Lower leg skin (tissue), 4 donors: ENCODE data around the gene CHID1. TPM values are rescaled to one million over a fixed set of nuclear protein-coding genes. Genes with fewer than 3 reads are reported as not detected.

Experiments
- DNase-seq, 2 donors: peaks; one replicate each; pipeline ENCODE4 v3.0.0-alpha.2; 2019; ENCODE audit warnings: low spot score in 2 of 2
- H3K4me3 ChIP-seq: fragments of 200-600 bp; sonication (generic); 2 replicates; pipeline ENCODE4 v1.5.1; 2017; ENCODE audit warnings: mild to moderate bottlenecking, low read depth; ENCODE audit not compliant: poor library complexity, severe bottlenecking
- POLR2A ChIP-seq, 2 donors: fragments of 450-650 bp; IDR thresholded peaks; one replicate each; pipeline ENCODE4 v1.6.1; 2016 to 2017; ENCODE audit warnings: antibody characterized with exemption in 2 of 2, mild to moderate bottlenecking in 1 of 2, moderate library complexity in 1 of 2
- WGBS, 2 donors: methylation state at CpG; one replicate each; pipeline ENCODE4 v1.1.5; 2018; 5-methylcytosine and 5-hydroxymethylcytosine counted together
- intact Hi-C: fragments of 100-400 bp; cut with DNase I; formaldehyde crosslinking; loops from one replicate; pipeline ENCODE4 v1.15.0; 2023; ENCODE audit warnings: low total_unique reads
- total RNA-seq, 4 donors: library from RNA; depleted of rRNA; stranded (reverse); fragments of >200 nt; gene quantifications; one replicate each; pipeline ENCODE4 v1.1.0, GENCODE V29; 2016
- TF ChIP-seq, protein P1 (sequence below), 3 donors: fragments of 450-650 bp; IDR thresholded peaks; one replicate each; pipeline ENCODE4 v1.5.1; 2016; ENCODE audit warnings: antibody characterized with exemption in 3 of 3, mild to moderate bottlenecking in 3 of 3, moderate library complexity in 2 of 3

CHID1 gene
- total RNA-seq, 4 donors from 2014 or later, result 35.5 to 59.4 (median 50.7) TPM

GRCh38 chr11:824942-825341, 85.7 kb downstream of the CHID1 start:
- H3K4me3 ChIP-seq, result no peak overlapping the region
- 72 to 89% methylated on average over 10 to 11 of the region's 11 CpGs for WGBS, 2 donors
- intact Hi-C loops, result no loop called here
- TF ChIP-seq POLR2A (IDR thresholded peaks at IDR 0.05), result no peak
- TF ChIP-seq, protein P1, sequence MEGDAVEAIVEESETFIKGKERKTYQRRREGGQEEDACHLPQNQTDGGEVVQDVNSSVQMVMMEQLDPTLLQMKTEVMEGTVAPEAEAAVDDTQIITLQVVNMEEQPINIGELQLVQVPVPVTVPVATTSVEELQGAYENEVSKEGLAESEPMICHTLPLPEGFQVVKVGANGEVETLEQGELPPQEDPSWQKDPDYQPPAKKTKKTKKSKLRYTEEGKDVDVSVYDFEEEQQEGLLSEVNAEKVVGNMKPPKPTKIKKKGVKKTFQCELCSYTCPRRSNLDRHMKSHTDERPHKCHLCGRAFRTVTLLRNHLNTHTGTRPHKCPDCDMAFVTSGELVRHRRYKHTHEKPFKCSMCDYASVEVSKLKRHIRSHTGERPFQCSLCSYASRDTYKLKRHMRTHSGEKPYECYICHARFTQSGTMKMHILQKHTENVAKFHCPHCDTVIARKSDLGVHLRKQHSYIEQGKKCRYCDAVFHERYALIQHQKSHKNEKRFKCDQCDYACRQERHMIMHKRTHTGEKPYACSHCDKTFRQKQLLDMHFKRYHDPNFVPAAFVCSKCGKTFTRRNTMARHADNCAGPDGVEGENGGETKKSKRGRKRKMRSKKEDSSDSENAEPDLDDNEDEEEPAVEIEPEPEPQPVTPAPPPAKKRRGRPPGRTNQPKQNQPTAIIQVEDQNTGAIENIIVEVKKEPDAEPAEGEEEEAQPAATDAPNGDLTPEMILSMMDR (IDR thresholded peaks at IDR 0.05), result no peak
- DNase-seq, result no peak

GRCh38 chr11:824292-824880, 86.2 kb downstream of the CHID1 start:
- TF ChIP-seq POLR2A (IDR thresholded peaks at IDR 0.05), result no peak
- TF ChIP-seq, protein P1 (IDR thresholded peaks at IDR 0.05), result no peak
- no peak overlapping the region for H3K4me3 ChIP-seq
- no peak for DNase-seq
- 81 to 84% methylated on average over 27 to 59 of the region's 59 CpGs for WGBS, 2 donors
- intact Hi-C loops, result no loop called here

- no peak for DNase-seq
- intact Hi-C loops, result no loop called here
- no peak overlapping the region for H3K4me3 ChIP-seq
- TF ChIP-seq, protein P1 (IDR thresholded peaks at IDR 0.05), result no peak
- TF ChIP-seq POLR2A (IDR thresholded peaks at IDR 0.05), result no peak
- 84 to 88% methylated on average over 48 to 53 of the region's 53 CpGs for WGBS, 2 donors
These were observed 86.9 kb downstream of the CHID1 start for GRCh38 chr11:823441-824291.

GRCh38 chr11:821512-822371, 88.9 kb downstream of the CHID1 start:
- 74 to 79% methylated on average over 22 of the region's 22 CpGs for WGBS, 2 donors
- DNase-seq, result no peak
- TF ChIP-seq POLR2A (IDR thresholded peaks at IDR 0.05), result no peak
- TF ChIP-seq, protein P1 (IDR thresholded peaks at IDR 0.05), result no peak
- intact Hi-C loops, result no loop called here
- no peak overlapping the region for H3K4me3 ChIP-seq

DNA sequence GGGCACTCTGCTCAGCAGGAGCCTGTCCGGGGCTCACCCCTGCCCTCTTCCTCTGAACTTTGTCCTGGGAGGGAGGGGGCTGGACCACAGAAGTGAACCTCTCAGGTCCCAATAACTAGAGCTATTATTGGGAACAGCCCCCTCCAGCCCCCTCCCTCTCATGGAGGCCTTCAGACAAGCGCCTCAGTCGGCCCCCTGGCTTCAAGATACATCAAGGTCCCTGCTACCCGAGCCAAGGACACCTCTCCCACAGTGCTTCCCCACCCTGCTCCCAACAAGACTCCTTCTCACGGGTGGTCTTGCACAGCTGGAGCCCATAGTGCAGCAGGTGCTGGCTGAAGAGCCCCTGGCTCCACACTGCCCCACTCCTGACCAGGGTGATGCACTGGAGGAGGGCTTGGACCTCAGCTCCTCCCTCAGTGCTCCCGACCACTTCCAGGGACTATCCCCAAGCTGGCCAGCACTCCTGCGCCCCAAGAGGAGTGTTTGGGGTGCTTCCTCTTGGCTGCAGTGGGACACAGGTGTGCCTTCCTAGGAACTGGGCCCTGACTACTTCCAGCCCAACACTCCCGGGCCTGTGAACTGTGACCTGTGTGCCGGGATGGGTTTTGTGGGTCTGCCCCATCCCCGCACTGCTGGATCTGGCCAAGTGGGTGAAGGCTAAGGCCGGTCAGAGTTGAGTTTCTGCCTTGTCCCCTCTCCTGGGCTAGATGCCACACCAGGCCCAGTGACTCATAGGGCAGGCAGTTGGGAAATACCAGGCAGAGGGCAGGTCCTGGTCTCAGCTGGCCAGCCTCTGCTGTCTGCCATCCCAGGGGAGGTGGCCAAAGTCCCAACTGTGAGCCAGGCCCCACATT, 89.7 kb downstream of the CHID1 start:
- TF ChIP-seq POLR2A (IDR thresholded peaks at IDR 0.05), result no peak
- TF ChIP-seq, protein P1 (IDR thresholded peaks at IDR 0.05), result no peak
- peak overlapping the region; percentile 84 for H3K4me3 ChIP-seq
- DNase-seq, result peak; percentile 72 to 95

More for the DNA sequence above, 89.7 kb downstream of the CHID1 start:
- intact Hi-C loops, result no loop called here
- WGBS, 2 donors, result 45 to 70% methylated on average over 10 to 11 of the region's 11 CpGs
